T-helper 2 cell treated with Interferon-gamma antibody and Interleukin-4, amounts not matched to agents 5 μg/mL and 100 μg/mL, for 36 hours (primary cell): ENCODE data around the gene TEX36.
"Not testable (repeated sequence)": the region's sequence is repeated elsewhere in the genome, so short reads cannot be mapped to it uniquely, and the experiment has no call there.

Experiments used
- DNase-seq: peaks from one replicate; pipeline ENCODE4 v3.0.0; 2021; ENCODE audit warnings: low spot score
- H3K27ac Mint-ChIP-seq: one replicate; pipeline ENCODE4 v1.8.0; 2021; ENCODE audit warnings: mild to moderate bottlenecking, mixed read lengths
- H3K27me3 Mint-ChIP-seq: one replicate; pipeline ENCODE4 v1.8.0; 2021; ENCODE audit warnings: low read depth, mixed read lengths
- H3K36me3 Mint-ChIP-seq: one replicate; pipeline ENCODE4 v1.8.0; 2021; ENCODE audit warnings: low read depth, mixed read lengths
- H3K4me1 Mint-ChIP-seq: one replicate; pipeline ENCODE4 v1.8.0; 2021; ENCODE audit warnings: low read depth, mixed read lengths
- H3K4me3 Mint-ChIP-seq: one replicate; pipeline ENCODE4 v1.8.0; 2022; ENCODE audit warnings: mild to moderate bottlenecking, moderate library complexity, mixed read lengths
- H3K9me3 Mint-ChIP-seq: one replicate; pipeline ENCODE4 v1.8.0; 2021; ENCODE audit warnings: mixed read lengths

The TEX36 gene, protein sequence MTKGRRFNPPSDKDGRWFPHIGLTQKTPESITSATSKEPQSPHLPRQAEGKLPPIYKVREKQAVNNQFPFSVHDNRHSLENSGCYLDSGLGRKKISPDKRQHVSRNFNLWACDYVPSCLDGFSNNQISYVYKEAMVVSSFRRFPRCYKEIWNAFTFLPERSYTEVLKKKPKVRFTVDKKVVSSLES

DNA sequence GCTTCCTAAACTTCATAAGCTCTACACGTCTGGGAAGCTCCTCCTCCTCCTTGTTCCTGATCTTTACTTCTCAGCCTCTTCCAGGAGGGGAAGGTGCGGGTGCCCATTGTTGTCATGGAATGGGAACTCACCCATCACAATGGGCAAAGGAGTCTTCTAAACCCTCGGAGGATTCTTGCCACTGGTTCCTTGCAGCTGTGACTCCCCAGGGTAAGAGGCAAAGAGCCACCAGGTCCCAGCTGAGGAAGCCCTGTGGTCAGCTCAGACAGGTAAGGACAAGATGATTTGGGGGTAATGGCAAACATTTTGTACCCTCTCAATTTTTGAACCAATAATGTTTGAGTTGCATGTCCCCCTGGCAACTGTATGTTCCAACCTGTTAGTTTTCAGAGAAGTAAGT lies at the start of gene TEX36:
TEX36 (minus strand) TSS at position 101 of the 400 bp plus-strand sequence. CDS start 174 bp downstream, outside the sequence.
- H3K27me3 Mint-ChIP-seq: no peaks in the 10 kb centered on the region
- peaks cover 7% of the 10 kb centered on the region for H3K9me3 Mint-ChIP-seq
- H3K27ac Mint-ChIP-seq: no peak within 1 kb of the TSS
- no peak for DNase-seq
- no peaks in the 10 kb centered on the region for H3K4me1 Mint-ChIP-seq
- H3K36me3 Mint-ChIP-seq: no peaks in the 10 kb centered on the region
- H3K4me3 Mint-ChIP-seq: no peak within 1 kb of the TSS

DNA sequence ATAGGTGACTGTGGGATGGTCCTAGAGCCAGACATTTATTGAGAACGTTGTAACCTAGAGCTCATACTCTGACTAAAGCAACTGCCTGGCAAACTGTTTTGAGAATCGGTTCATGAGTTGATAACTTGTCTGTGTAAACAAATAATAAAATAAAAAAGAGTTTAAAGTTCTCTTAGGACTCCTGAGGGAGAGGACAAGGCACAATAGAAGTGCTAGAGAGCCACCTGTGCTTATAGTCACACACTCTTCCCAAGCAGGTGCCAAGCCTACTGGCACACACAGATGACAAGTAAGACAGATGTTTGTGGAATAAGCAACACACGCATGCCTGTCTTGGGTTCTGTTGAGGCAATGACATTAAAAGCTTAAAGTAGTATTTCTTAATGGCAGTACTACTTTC lies 44.5 kb upstream of the TEX36 start:
- H3K4me3 Mint-ChIP-seq: no peak overlapping the region
- no peak for DNase-seq
- peaks cover 59% of the 10 kb centered on the region for H3K36me3 Mint-ChIP-seq
- no peak overlapping the region for H3K27ac Mint-ChIP-seq
- peaks cover 6% of the 10 kb centered on the region for H3K4me1 Mint-ChIP-seq
- no peaks in the 10 kb centered on the region for H3K27me3 Mint-ChIP-seq
- no peaks in the 10 kb centered on the region for H3K9me3 Mint-ChIP-seq

DNA sequence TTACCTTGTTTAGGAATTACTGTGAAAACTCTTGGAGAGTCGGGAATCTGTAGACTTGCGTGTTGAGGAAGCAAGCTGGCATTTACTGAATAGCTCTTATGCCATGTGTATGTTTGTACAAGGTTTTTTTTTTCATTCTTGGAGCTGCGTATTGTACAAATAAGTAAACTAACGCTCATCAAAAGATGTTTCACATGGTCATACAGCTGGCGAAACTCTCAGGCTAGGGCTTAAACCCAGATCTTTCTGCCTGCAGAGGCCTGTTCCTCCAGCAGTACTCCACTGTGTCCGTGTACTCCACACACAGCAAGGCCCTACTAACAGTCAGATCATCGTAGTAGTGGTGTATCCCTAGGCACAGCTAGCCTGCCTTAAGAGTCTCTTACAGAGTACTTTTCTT lies 44.0 kb upstream of the TEX36 start:
- peaks cover 56% of the 10 kb centered on the region for H3K36me3 Mint-ChIP-seq
- H3K4me3 Mint-ChIP-seq: no peak overlapping the region
- no peak overlapping the region for H3K27ac Mint-ChIP-seq

DNA sequence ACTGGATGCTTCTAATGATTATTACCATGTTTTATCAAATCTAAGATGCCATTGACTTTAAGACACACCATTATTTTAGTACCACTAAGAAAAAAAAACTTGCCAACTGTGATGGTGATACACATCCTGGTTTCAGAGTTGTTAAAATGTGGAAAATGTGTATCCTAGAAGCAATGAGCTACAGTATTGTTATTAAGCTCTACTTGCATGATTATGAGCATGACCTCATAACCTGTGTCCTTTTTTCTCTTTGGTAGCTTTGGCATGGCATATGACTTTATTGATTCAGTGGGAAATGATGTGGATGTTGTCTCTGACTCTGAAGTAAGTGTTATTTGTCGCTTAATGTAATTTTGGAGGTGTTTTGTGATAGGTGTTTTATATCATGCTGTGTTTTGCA lies 39.8 kb upstream of the TEX36 start:
- Mint-ChIP-seq H3K36me3 (peaks cover 49% of the 10 kb centered on the region), H3K4me3 (no peak overlapping the region), H3K27me3 (no peaks in the 10 kb centered on the region), H3K9me3 (no peaks in the 10 kb centered on the region), H3K4me1 (peaks cover 19% of the 10 kb centered on the region), H3K27ac (no peak overlapping the region)
- no peak for DNase-seq

More for the DNA sequence above, 44.0 kb upstream of the TEX36 start:
- Mint-ChIP-seq H3K4me1 (peaks cover 8% of the 10 kb centered on the region), H3K9me3 (no peaks in the 10 kb centered on the region), H3K27me3 (no peaks in the 10 kb centered on the region)
- no peak for DNase-seq

DNA sequence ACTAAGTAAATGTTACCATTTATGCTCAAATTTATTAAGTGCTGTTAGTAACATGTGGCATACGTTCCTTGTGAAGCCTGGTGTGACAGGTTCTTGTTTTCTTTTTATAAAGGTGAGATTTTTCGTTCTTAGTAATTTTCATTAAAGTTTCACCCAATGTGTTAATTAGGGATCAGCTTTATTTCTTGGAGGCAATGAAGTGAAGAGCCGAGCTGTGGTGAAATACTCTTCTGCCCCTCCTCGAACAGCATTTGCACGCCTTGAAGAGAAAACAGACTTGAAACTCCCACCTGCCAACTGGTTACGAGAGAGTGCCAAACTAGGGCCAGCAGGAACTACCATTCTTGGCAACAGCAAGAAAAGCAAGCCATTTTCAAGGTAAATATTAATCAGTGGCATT lies 38.1 kb upstream of the TEX36 start:
- no peaks in the 10 kb centered on the region for H3K27me3 Mint-ChIP-seq
- H3K4me1 Mint-ChIP-seq: peaks cover 16% of the 10 kb centered on the region
- peak overlapping the region; percentile 99 for H3K4me3 Mint-ChIP-seq
- H3K9me3 Mint-ChIP-seq: peaks cover 3% of the 10 kb centered on the region
- peak overlapping the region; percentile 31 for H3K27ac Mint-ChIP-seq
- peaks cover 43% of the 10 kb centered on the region for H3K36me3 Mint-ChIP-seq
- no peak for DNase-seq

DNA sequence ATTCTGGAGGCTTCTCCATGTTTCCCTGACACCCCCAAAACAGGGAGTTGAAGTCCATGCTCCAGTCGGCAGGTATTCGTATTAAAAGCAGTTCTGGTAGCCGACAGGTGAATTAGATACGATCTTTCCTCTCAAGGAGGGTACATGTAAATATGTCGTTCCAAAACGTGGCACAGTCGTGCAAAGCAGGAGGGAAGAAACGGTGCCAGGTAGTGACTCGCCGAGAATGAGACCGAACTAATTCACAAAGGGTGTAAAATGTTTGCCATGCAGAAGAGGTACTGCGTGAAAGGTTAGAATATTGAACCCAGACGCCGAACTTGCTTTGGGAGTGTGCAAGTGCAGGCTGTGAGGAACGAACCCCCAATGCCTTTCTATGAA lies 37.0 kb upstream of the TEX36 start:
- Mint-ChIP-seq H3K36me3 (peaks cover 36% of the 10 kb centered on the region), H3K27ac (peak overlapping the region; percentile 100), H3K4me3 (peak overlapping the region; percentile 99), H3K9me3 (peaks cover 3% of the 10 kb centered on the region), H3K4me1 (peaks cover 16% of the 10 kb centered on the region), H3K27me3 (no peaks in the 10 kb centered on the region)
- DNase-seq: no peak

DNA sequence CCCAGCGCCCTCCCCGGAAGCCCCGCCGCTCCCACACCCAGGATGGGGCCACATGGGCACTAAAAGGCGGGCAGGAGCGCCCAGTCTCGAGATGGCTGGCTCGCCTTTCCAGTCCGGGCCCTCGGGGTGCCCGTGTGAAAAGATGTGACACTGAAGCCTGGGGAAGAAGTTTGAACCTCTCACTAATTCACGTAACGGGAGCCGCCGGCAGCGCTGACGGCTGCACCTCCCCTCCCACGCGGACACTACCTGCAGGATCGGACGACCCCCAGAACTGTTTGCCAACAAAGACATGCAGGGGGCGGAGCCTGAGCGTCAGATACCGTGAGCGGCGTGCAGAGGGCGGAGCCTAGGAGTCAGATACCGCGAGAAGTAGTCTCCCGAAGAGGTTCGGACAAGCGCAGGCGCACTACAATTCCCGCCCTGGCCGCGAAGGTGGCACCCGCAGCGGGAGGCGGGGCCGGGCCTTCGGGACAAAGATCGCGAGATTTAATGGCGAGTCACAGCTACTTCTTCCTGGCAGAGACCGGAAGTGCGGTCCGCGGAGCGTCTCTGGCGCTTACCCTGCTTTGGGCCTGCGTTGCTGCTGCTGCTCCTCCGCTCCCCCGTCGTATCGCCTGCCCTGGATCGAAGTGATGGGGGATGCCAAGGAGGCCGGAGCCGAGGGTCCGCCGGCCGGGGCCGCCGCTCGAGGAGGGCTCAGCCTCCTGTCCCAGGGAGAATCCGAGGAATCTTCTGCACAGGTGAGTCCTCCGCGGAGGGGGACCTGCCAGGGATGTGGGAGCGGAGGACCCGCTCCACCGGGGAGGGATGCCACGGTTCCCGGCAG lies 36.4 kb upstream of the TEX36 start, which contains the start of gene EDRF1:
EDRF1 (plus strand) TSS at position 537 of the 829 bp plus-strand sequence; CDS start at position 636, 99 bp downstream.
- Mint-ChIP-seq H3K4me3 (peak within 1 kb of the TSS; percentile 99), H3K27me3 (no peaks in the 10 kb centered on the region), H3K4me1 (peaks cover 16% of the 10 kb centered on the region), H3K9me3 (peaks cover 3% of the 10 kb centered on the region), H3K27ac (peak within 1 kb of the TSS; percentile 100), H3K36me3 (peaks cover 32% of the 10 kb centered on the region)
- peak; percentile 100 for DNase-seq

DNA sequence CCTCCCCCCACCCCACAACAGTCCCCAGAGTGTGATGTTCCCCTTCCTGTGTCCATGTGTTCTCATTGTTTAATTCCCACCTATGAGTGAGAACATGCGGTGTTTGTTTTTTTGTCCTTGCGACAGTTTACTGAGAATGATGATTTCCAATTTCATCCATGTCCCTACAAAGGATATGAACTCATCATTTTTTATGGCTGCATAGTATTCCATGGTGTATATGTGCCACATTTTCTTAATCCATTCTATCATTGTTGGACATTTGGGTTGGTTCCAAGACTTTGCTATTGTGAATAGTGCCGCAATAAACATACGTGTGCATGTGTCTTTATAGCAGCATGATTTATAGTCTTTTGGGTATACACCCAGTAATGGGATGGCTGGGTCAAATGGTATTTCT lies 31.8 kb upstream of the TEX36 start:
- not testable (repeated sequence) for DNase-seq, H3K4me1 Mint-ChIP-seq, H3K9me3 Mint-ChIP-seq, H3K27ac Mint-ChIP-seq, H3K36me3 Mint-ChIP-seq, H3K4me3 Mint-ChIP-seq
- H3K27me3 Mint-ChIP-seq: peaks cover 13% of the 10 kb centered on the region

DNA sequence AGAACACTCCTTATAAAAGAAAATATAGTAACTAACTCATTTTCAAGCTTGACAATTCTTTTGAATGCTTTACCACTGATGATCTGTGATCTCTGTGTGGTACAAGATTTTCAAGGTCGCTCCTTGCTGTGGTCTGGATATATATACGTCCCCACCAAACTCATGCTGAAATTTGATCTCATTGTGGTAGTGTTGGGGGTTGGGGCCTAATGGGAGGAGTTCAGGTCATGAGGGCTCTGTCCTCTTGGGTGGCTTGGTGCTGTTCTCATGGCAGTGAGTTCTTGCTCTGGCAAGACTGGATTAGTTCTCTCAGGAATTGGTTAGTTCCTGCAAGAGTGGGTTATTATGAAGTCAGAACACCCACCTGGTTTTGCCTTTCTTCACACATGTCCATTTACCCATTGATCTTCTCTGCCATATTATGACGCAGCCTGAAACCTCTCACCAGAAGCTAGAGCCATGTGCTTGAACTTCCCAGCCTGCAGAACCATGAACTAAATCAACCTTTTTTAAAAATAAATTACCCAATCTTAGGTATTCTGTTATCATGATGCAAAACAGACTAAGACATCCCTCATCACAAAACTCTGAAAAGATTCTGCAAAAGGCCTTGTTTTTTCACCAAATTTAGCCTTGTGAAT lies 28.3 kb upstream of the TEX36 start:
- Mint-ChIP-seq H3K36me3 (no peaks in the 10 kb centered on the region), H3K27ac (no peak overlapping the region), H3K27me3 (peaks cover 13% of the 10 kb centered on the region), H3K4me1 (peaks cover 9% of the 10 kb centered on the region), H3K4me3 (no peak overlapping the region), H3K9me3 (no peaks in the 10 kb centered on the region)
- no peak for DNase-seq

DNA sequence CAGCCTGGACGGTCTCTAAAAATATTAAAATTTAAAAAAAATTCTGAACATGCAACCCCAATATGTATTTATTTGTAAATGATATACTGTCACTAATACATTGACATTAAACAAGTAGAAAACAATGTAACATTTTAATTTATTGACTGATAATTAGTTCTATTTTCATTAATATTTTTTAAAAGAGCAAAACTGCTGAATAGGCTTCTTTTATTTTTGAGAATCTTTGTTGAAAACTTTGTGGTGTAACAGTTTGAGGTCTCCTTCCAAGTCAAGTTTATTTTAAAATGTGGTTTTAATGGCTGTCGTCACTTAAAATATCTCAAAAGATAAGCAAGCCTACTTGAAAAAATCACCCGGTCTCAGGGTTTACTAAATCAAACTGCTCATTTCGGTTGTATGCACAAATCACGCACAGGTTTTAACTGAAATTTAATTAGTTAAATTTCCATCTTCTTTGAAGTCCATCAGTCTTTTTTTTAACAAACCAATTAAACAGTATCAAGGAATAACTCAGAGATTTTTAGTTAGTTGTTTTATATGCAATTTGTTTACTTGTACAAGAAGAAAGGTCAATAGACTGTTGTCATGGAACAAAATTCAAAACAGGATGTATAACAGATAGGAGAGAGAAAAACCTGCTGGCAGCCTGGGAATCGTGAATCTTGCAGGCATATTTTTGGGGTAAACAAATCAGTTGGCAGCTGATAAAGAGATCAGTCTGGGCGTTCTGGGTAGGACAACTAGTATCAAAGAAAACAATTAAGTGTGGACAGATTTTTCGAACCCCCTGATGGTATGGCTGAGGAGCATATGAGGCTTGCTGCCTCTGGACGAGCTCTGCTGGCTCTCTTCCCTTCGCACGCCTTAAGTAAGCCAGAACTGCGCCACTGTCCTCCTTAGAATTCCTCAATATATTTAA lies 26.9 kb upstream of the TEX36 start:
- Mint-ChIP-seq H3K4me3 (no peak overlapping the region), H3K36me3 (no peaks in the 10 kb centered on the region), H3K9me3 (no peaks in the 10 kb centered on the region)

DNA sequence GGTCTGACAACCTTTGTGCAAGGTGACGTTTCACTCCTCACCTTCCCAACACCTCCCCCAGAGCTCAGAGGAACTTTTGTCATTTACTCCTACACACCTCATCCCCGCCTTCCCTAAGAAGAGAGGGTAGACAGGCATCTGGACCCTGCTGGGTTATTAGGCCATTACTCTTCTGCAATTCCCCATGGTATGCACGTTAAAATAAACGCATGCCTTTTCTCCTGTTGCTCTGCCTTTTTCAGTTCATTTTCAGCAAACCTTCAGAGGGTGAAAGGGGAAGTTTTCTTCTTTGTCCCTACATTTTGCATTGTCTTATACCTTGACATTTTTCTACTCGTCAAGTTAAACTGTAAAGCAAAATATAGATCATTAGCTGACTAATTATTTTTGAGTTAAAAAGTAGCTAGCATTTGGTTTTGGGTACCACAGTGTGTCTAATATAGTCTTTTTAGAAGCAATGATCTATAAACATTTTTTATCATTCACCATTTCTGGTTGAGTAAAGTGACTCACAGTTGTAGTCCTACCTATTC lies 26.1 kb upstream of the TEX36 start:
- Mint-ChIP-seq H3K9me3 (no peaks in the 10 kb centered on the region), H3K4me3 (no peak overlapping the region), H3K27me3 (peaks cover 13% of the 10 kb centered on the region), H3K36me3 (no peaks in the 10 kb centered on the region), H3K27ac (no peak overlapping the region), H3K4me1 (peaks cover 9% of the 10 kb centered on the region)
- DNase-seq: no peak

More for the DNA sequence above, 26.9 kb upstream of the TEX36 start:
- Mint-ChIP-seq H3K27ac (no peak overlapping the region), H3K27me3 (peaks cover 13% of the 10 kb centered on the region), H3K4me1 (peaks cover 9% of the 10 kb centered on the region)
- DNase-seq: no peak

DNA sequence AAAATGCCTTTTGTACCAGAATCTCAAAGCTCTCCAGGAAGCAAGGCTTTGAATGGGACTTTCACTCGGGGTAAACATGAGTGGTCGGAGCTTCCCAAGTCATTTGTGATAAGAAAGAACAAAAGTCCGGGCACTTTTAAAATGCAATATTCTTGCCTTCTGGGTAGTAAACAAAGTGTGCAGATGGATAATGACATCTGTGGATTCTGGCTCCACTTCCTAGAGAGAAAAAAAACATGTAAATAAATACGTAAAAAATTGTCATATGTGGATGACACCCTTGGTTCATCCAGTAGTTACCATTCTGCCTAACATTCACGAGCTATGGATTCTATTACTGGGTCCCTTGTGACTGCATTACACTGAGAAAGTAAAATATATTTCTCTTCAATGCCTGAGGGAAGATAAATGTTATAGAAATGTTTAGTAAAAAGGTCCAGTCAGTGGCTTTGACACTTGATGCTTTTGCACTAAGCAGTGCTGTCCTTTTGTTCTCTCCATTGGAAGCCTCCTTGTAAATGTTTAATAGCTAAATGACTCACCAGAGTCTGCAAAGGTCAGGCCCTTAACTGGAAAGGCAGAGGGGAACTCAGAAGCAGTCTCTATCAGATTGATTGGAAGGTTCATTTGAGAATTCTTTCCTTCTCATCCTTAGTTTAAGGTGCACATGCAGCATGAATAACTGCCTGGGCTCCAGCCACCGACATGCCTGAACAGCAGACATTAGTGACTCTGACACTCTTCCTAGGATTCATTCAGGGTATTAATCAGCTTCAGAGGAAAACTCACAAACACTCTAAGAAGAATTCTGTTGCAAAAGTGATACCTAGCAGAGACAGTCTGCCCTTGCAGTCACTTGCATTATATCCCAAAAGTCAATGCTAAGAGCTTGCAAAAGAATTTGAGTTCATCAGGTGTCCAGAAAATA lies 24.8 kb upstream of the TEX36 start:
- no peaks in the 10 kb centered on the region for H3K36me3 Mint-ChIP-seq
- H3K4me3 Mint-ChIP-seq: no peak overlapping the region
- no peak for DNase-seq
- peaks cover 9% of the 10 kb centered on the region for H3K4me1 Mint-ChIP-seq
- H3K27me3 Mint-ChIP-seq: peaks cover 13% of the 10 kb centered on the region
- no peak overlapping the region for H3K27ac Mint-ChIP-seq
- peaks cover 2% of the 10 kb centered on the region for H3K9me3 Mint-ChIP-seq
